GM12878 (cell line): ENCODE measurements around the gene LSM12. TPM values are rescaled to one million over a fixed set of nuclear protein-coding genes. Genes with fewer than 3 reads are reported as not detected.

Experiments used
- ATAC-seq: fragments of 200-7000 bp; cut with Tn5 transposase; 3 replicates; pipeline ENCODE4 v1.9.1; 2020; ENCODE audit warnings: mild to moderate bottlenecking, moderate library complexity
- BruUV-seq: library from RNA; stranded (reverse); fragments of 400-500 nt; replicated peaks from 2 replicates; lab custom pipeline; 2021; lab: Mats Ljungman, UMichigan
- CTCF ChIA-PET: fragments of 300-600 bp; sonication (Branson Sonifier 250); formaldehyde crosslinking; extraction: SDS; loops from one replicate; lab custom pipeline; 2021; ENCODE audit warnings: inconsistent platforms; lab: Yijun Ruan, JAX
- POLR2A ChIA-PET: fragments of 350-600 bp; formaldehyde crosslinking; extraction: SDS; loops from one replicate; lab custom pipeline; 2021; ENCODE audit warnings: inconsistent platforms; lab: Charles Lee
- RAD21 ChIA-PET: fragments of 300-600 bp; sonication (Branson Sonifier 250); formaldehyde crosslinking; loops from one replicate; lab custom pipeline; 2023; ENCODE audit warnings: antibody characterized with exemption; ENCODE audit not compliant: unreplicated experiment; lab: Charles Lee
- SMC1A ChIA-PET: fragments of 300-600 bp; sonication (Branson Sonifier 250); formaldehyde crosslinking; loops from one replicate; lab custom pipeline; 2023; ENCODE audit not compliant: unreplicated experiment, uncharacterized antibody; lab: Charles Lee
- DNase-seq: peaks from one replicate; pipeline ENCODE4 v3.0.0-alpha.2; 2011; ENCODE audit warnings: low read depth, low spot score
- FAIRE-seq: peaks from 3 replicates; lab custom pipeline; 2011; peaks lifted over from hg19 to GRCh38; lab: Jason Lieb, UNC
- H2AFZ ChIP-seq: 2 replicates; pipeline ENCODE4 v1.6.0; 2011; ENCODE audit warnings: low read depth, low read length, control low read depth; ENCODE audit not compliant: control insufficient read depth
- H3K27ac ChIP-seq: 2 replicates; pipeline ENCODE4 v1.5.1; 2011; ENCODE audit warnings: control low read depth; ENCODE audit not compliant: control insufficient read depth, insufficient read depth
- H3K27me3 ChIP-seq, 2 experiments: replicated peaks in 1 of 2; 2 replicates each; pipeline versions ENCODE4 v1.6.0 to v1.6.1; 2011; ENCODE audit warnings: low read length in 1 of 2; ENCODE audit not compliant: control insufficient read depth in 2 of 2, insufficient read depth in 2 of 2
- H3K36me3 ChIP-seq, 2 experiments: 2 replicates each; pipeline ENCODE4 v1.5.1; 2011; ENCODE audit warnings: low read length in 1 of 2; ENCODE audit not compliant: control insufficient read depth in 2 of 2, insufficient read depth in 2 of 2
- H3K4me1 ChIP-seq: 2 replicates; pipeline ENCODE4 v1.6.1; 2011; ENCODE audit warnings: mild to moderate bottlenecking, low read length, moderate library complexity, mixed read lengths; ENCODE audit not compliant: control insufficient read depth, insufficient read depth
- H3K4me2 ChIP-seq: 2 replicates; pipeline ENCODE4 v1.6.0; 2011; ENCODE audit warnings: control low read depth; ENCODE audit not compliant: control insufficient read depth, insufficient read depth
- H3K4me3 ChIP-seq: fragments of 200-600 bp; sonication (generic); 2 replicates; pipeline ENCODE4 v1.5.1; 2016
- H3K79me2 ChIP-seq: 2 replicates; pipeline ENCODE4 v1.6.0; 2011; ENCODE audit warnings: low read length; ENCODE audit not compliant: control insufficient read depth, insufficient read depth
- H3K9ac ChIP-seq: 2 replicates; pipeline ENCODE4 v1.8.0; 2011; ENCODE audit warnings: low read length, control low read depth, mixed read lengths; ENCODE audit not compliant: control insufficient read depth, insufficient read depth
- H3K9me3 ChIP-seq: replicated peaks from 3 replicates; pipeline ENCODE4 v1.5.1; 2011; ENCODE audit warnings: mild to moderate bottlenecking, low read length; ENCODE audit not compliant: control insufficient read depth, insufficient read depth
- H4K20me1 ChIP-seq: 2 replicates; pipeline ENCODE4 v1.6.0; 2011; ENCODE audit not compliant: control insufficient read depth, insufficient read depth
- BCL11A ChIP-seq: IDR thresholded peaks from 2 replicates; pipeline ENCODE4 v1.6.1; 2011; ENCODE audit warnings: low read depth, low read length
- CTCF ChIP-seq, 3 experiments: IDR thresholded peaks in 2 of 3; conservative IDR thresholded peaks in 1 of 3; 2 replicates each; pipeline ENCODE4 v1.5.1; 2011; ENCODE audit warnings: low read depth in 3 of 3, low read length in 3 of 3, mild to moderate bottlenecking in 3 of 3, control low read depth in 2 of 3, moderate library complexity in 2 of 3, inconsistent platforms in 1 of 3, mixed read lengths in 1 of 3; ENCODE audit not compliant: control insufficient read depth in 2 of 3, insufficient read depth in 1 of 3; ENCODE audit errors: extremely low read depth in 1 of 3
- E2F4 ChIP-seq: IDR thresholded peaks from 2 replicates; pipeline ENCODE4 v1.6.1; 2012; ENCODE audit warnings: low read depth, low read length, improper control_type of control experiment
- E4F1 ChIP-seq: fragments of 450-650 bp; IDR thresholded peaks from 2 replicates; pipeline ENCODE4 v1.6.1; 2018; ENCODE audit warnings: borderline replicate concordance, mild to moderate bottlenecking; ENCODE audit not compliant: partially characterized antibody
- FOS ChIP-seq: IDR thresholded peaks from 3 replicates; pipeline ENCODE4 v1.6.1; 2011; ENCODE audit warnings: borderline replicate concordance; ENCODE audit not compliant: insufficient read length; ENCODE audit errors: extremely low read depth
- FOXK2 ChIP-seq: fragments of 450-650 bp; IDR thresholded peaks from 2 replicates; pipeline ENCODE4 v1.6.1; 2017; ENCODE audit warnings: mild to moderate bottlenecking, moderate library complexity
- SIN3A ChIP-seq: IDR thresholded peaks from 2 replicates; pipeline ENCODE4 v1.6.1; 2012; ENCODE audit warnings: low read depth, low read length, improper control_type of control experiment
- ZBTB11 ChIP-seq: fragments of 450-650 bp; formaldehyde crosslinking; IDR thresholded peaks from 2 replicates; pipeline ENCODE4 v1.5.0; 2022; ENCODE audit warnings: mild to moderate bottlenecking, missing genetic modification characterization
- ZNF592 ChIP-seq: fragments of 450-650 bp; IDR thresholded peaks from 2 replicates; pipeline ENCODE4 v1.6.1; 2017; ENCODE audit warnings: mild to moderate bottlenecking, moderate library complexity
- WGBS: methylation state at CpG from one replicate; pipeline ENCODE4 v1.1.6; 2016; ENCODE audit warnings: low lambda C conversion rate; ENCODE audit not compliant: insufficient replicate concordance, insufficient coverage; ENCODE audit errors: missing lambda C conversion rate; 5-methylcytosine and 5-hydroxymethylcytosine counted together
- in situ Hi-C: fragments of 300-500 bp; cut with MboI; formaldehyde crosslinking; loops from 9 replicates; pipeline ENCODE4 v1.14.3; 2018; ENCODE audit warnings: mixed read lengths
- intact Hi-C: fragments of 100-400 bp; cut with micrococcal nuclease; formaldehyde crosslinking; loops from one replicate; pipeline ENCODE4 v1.14.2; 2022; ENCODE audit not compliant: unreplicated experiment
- polyA plus RNA-seq, 11 experiments: library from polyadenylated mRNA; depleted of rRNA in 4 of 11; unstranded in 6 of 11; stranded (reverse) in 5 of 11; fragments of >200 nt; fragmentation: Nextera tagmentation in 4 of 11; fragmentation: Illumina TruSeq in 1 of 11; extraction: Ambion mirVana in 4 of 11; extraction: Trizol in 1 of 11; gene quantifications; 1 replicate in 1 of 11; 2 replicates in 10 of 11; pipeline versions ENCODE4 v1.2.1 to v1.2.3, GENCODE V29; 2011 to 2016; ENCODE audit warnings: inconsistent platforms in 2 of 11, missing spikeins in 2 of 11, low read depth in 1 of 11
- total RNA-seq, 4 experiments: library from RNA; depleted of rRNA in 3 of 4; stranded (reverse); fragments of >200 nt in 3 of 4; fragmentation: Illumina TruSeq in 1 of 4; extraction: Trizol in 1 of 4; gene quantifications; 2 replicates each; pipeline versions ENCODE4 v1.2.1 to v1.2.3, GENCODE V29; 2013 to 2021

Gene LSM12
- total and polyA plus RNA-seq, 10 of the 15 experiments (the other 5 are each of a cell fraction or from before 2014, with no cell fraction given): 51.1 to 206 (median 70.8) TPM

- ChIA-PET SMC1A (interaction anchor here (1.6 kb wide), 1 partner anchor 22 kb away, joined by 5 read pairs; no protein-coding TSS in a partner anchor), CTCF (interaction anchor here (1.0 to 1.2 kb wide), 3 partner anchors 21 to 190 kb away, joined by 3 to 4 read pairs (median 3); no protein-coding TSS in a partner anchor), RAD21 (no interaction called here), POLR2A (no interaction called here)
- H3K9ac ChIP-seq: no peak overlapping the region
- H3K79me2 ChIP-seq: no peaks in the 10 kb centered on the region
- ATAC-seq (no peak), DNase-seq (no peak), FAIRE-seq (no peak)
- no peaks in the 10 kb centered on the region for H3K9me3 ChIP-seq
- no peaks in the 10 kb centered on the region for H3K27me3 ChIP-seq
- H3K36me3 ChIP-seq: peaks cover 0 to 2% of the 10 kb centered on the region in 2 experiments; a peak in 3 of 4 replicates
- in situ Hi-C loops (loop anchor here (25.0 kb wide), 1 partner anchor 810 kb away; the partner anchor contains the start of gene TMEM106A), intact Hi-C loops (no loop called here)
- no peak overlapping the region for H3K4me2 ChIP-seq
- no peak overlapping the region for H3K27ac ChIP-seq
- H2AFZ ChIP-seq: no peak overlapping the region
- no peaks in the 10 kb centered on the region for H3K4me1 ChIP-seq
- H4K20me1 ChIP-seq: no peaks in the 10 kb centered on the region
- 100% methylated on average over 2 of the region's 2 CpGs for WGBS
- BruUV-seq: no TSS peak
- H3K4me3 ChIP-seq: no peak overlapping the region
- no peak for TF ChIP-seq ZNF592
- TF ChIP-seq E2F4: no peak
- TF ChIP-seq E4F1: no peak
- no peak for TF ChIP-seq SIN3A
- no peak for TF ChIP-seq CTCF (IDR thresholded peaks at IDR 0.05 in 2 of 3, conservative IDR thresholded peaks at IDR 0.05 in 1 of 3; ENCODE audit: control insufficient read depth in 2 of 3, extremely low read depth in 1 of 3, insufficient read depth in 1 of 3, low read depth in 3 of 3, low read length in 3 of 3)
- no peak for TF ChIP-seq BCL11A
- no peak for TF ChIP-seq FOS
- no peak for TF ChIP-seq FOXK2
- no peak for TF ChIP-seq ZBTB11 (CRISPR knock-in tag)
Measured at GRCh38 chr17:44022246-44022645, 44.2 kb downstream of the LSM12 start.
